22Rv1 (cell line): ENCODE results near the gene NTNG1.

ENCODE experiments used
- H3K27ac ChIP-seq: fragments of 450-650 bp; 2 replicates; pipeline ENCODE4 v1.5.1; 2017
- CTCF ChIP-seq: fragments of 450-650 bp; IDR thresholded peaks from 2 replicates; pipeline ENCODE4 v1.5.1; 2017; ENCODE audit warnings: mild to moderate bottlenecking
- ZFX ChIP-seq: fragments of 450-650 bp; IDR thresholded peaks from 2 replicates; pipeline ENCODE4 v1.6.1; 2017; ENCODE audit warnings: antibody characterized with exemption, borderline replicate concordance

NTNG1 gene

GRCh38 chr1:107135463-107135862 is 5.4 kb upstream of the NTNG1 start:
- TF ChIP-seq CTCF, result no peak
- TF ChIP-seq ZFX, result no peak
- H3K27ac ChIP-seq, result no peak overlapping the region

GRCh38 chr1:107138166-107138565 is 2.7 kb upstream of the NTNG1 start:
- no peak overlapping the region for H3K27ac ChIP-seq
- TF ChIP-seq ZFX, result no peak
- TF ChIP-seq CTCF, result no peak

GRCh38 chr1:107138767-107139445 is 1.9 kb upstream of the NTNG1 start:
- TF ChIP-seq CTCF (no peak), ZFX (no peak)
- H3K27ac ChIP-seq, result no peak overlapping the region

GRCh38 chr1:107139833-107140702 is 771 bp upstream of the NTNG1 start:
- no peak overlapping the region; the same call in 1 of the 2 replicates for H3K27ac ChIP-seq
- TF ChIP-seq CTCF (no peak), ZFX (no peak)

GRCh38 chr1:107141491-107142126 is 770 bp downstream of the NTNG1 start:
- H3K27ac ChIP-seq, result peak overlapping the region; percentile 56

GRCh38 chr1:107142140-107142542 is 1.3 kb downstream of the NTNG1 start:
- H3K27ac ChIP-seq, result peak overlapping the region; percentile 56
- TF ChIP-seq CTCF (peak; percentile 81), ZFX (no peak)

More at GRCh38 chr1:107141491-107142126, 770 bp downstream of the NTNG1 start:
- TF ChIP-seq CTCF, result no peak
- TF ChIP-seq ZFX, result no peak

- no peak for TF ChIP-seq CTCF
- TF ChIP-seq ZFX, result no peak
- H3K27ac ChIP-seq, result no peak overlapping the region
These were observed 1.8 kb downstream of the NTNG1 start for GRCh38 chr1:107142666-107143065.
